A549 (cell line): Measurements from ENCODE around the gene ALKBH1. TPM values are rescaled to one million over a fixed set of nuclear protein-coding genes. Genes with fewer than 3 reads are reported as not detected.

Experiments used
- ATAC-seq, 2 experiments: fragments of 200-7000 bp in 1 of 2; fragments of >200 bp in 1 of 2; cut with Nextera tagmentation in 1 of 2; cut with Tn5 transposase in 1 of 2; 3 replicates each; pipeline versions ENCODE4 v1.8.0 to v1.9.1; 2018 to 2020; ENCODE audit warnings: mild to moderate bottlenecking in 1 of 2, moderate library complexity in 1 of 2
- CTCF ChIA-PET: fragments of 300-600 bp; sonication (Branson Sonifier 250); formaldehyde crosslinking; extraction: SDS; loops from one replicate; lab custom pipeline; 2021; ENCODE audit warnings: antibody characterized with exemption, inconsistent platforms; lab: Yijun Ruan, JAX
- POLR2A ChIA-PET: fragments of 350-600 bp; formaldehyde crosslinking; extraction: SDS; loops from one replicate; lab custom pipeline; 2021; ENCODE audit warnings: antibody characterized with exemption, inconsistent platforms; lab: Yijun Ruan, JAX
- DNase-seq, 2 experiments: peaks; one replicate each; pipeline versions ENCODE4 v3.0.0 to v3.0.0-alpha.2; 2011 to 2016; ENCODE audit warnings: low read depth in 1 of 2, low spot score in 1 of 2
- FAIRE-seq: peaks from 2 replicates; lab custom pipeline; 2011; peaks lifted over from hg19 to GRCh38; lab: Jason Lieb, UNC
- H3K27ac ChIP-seq, 2 experiments: fragments of >200 bp; sonication (Bioruptor Twin); formaldehyde crosslinking; 3 replicates each; pipeline ENCODE4 v1.5.1; 2016 to 2017
- H3K4me1 ChIP-seq: fragments of >200 bp; sonication (Bioruptor Twin); formaldehyde crosslinking; 3 replicates; pipeline ENCODE4 v1.6.1; 2016
- H3K4me2 ChIP-seq: fragments of >200 bp; sonication (Bioruptor Twin); formaldehyde crosslinking; 3 replicates; pipeline ENCODE4 v1.6.1; 2016
- H3K4me3 ChIP-seq: fragments of >200 bp; sonication (Bioruptor Twin); formaldehyde crosslinking; 3 replicates; pipeline ENCODE4 v1.5.1; 2016
- H3K9me3 ChIP-seq: fragments of >200 bp; sonication (Bioruptor Twin); formaldehyde crosslinking; 3 replicates; pipeline ENCODE4 v1.6.1; 2016
- CBX2 ChIP-seq: fragments of 200-600 bp; sonication (generic); IDR thresholded peaks from 2 replicates; pipeline ENCODE4 v1.6.1; 2016; ENCODE audit warnings: low read depth, mild to moderate bottlenecking, borderline replicate concordance
- EHMT2 ChIP-seq: fragments of 200-600 bp; sonication (generic); IDR thresholded peaks from 2 replicates; pipeline ENCODE4 v1.6.1; 2016; ENCODE audit warnings: antibody characterized with exemption, low read depth, mild to moderate bottlenecking, moderate library complexity
- FOSB ChIP-seq: fragments of 250-450 bp; sonication (Bioruptor Pico); IDR thresholded peaks from 2 replicates; pipeline ENCODE4 v1.5.0; 2020; ENCODE audit warnings: mild to moderate bottlenecking, moderate library complexity
- GATA3 ChIP-seq: IDR thresholded peaks from 2 replicates; pipeline ENCODE4 v1.6.1; 2012; ENCODE audit warnings: borderline replicate concordance
- HEYL ChIP-seq: fragments of 250-450 bp; sonication (Bioruptor Pico); IDR thresholded peaks from 2 replicates; pipeline ENCODE4 v1.8.0; 2021; ENCODE audit warnings: mild to moderate bottlenecking, moderate library complexity
- HOXB13 ChIP-seq: fragments of 250-450 bp; sonication (Bioruptor Pico); IDR thresholded peaks from 2 replicates; pipeline ENCODE4 v1.5.0; 2020; ENCODE audit warnings: low read depth, mild to moderate bottlenecking, moderate library complexity
- HOXB5 ChIP-seq: fragments of 250-450 bp; sonication (Bioruptor Pico); IDR thresholded peaks from 2 replicates; pipeline ENCODE4 v1.5.0; 2020; ENCODE audit warnings: mild to moderate bottlenecking, moderate library complexity
- JUN ChIP-seq, 2 experiments: fragments of >200 bp; sonication (Bioruptor Twin); formaldehyde crosslinking; IDR thresholded peaks; 2 replicates in 1 of 2; 3 replicates in 1 of 2; pipeline ENCODE4 v1.6.1; 2016 to 2017
- KDM5A ChIP-seq: fragments of 200-600 bp; sonication (generic); IDR thresholded peaks from 2 replicates; pipeline ENCODE4 v1.6.1; 2016; ENCODE audit warnings: antibody characterized with exemption, mild to moderate bottlenecking
- MAZ ChIP-seq: fragments of 150-350 bp; IDR thresholded peaks from 2 replicates; pipeline ENCODE4 v1.6.1; 2014; ENCODE audit warnings: antibody characterized with exemption, low read depth, low read length, borderline replicate concordance
- NPAS2 ChIP-seq: fragments of 250-450 bp; sonication (Bioruptor Pico); IDR thresholded peaks from 2 replicates; pipeline ENCODE4 v1.8.0; 2022; ENCODE audit warnings: mild to moderate bottlenecking, moderate library complexity, borderline replicate concordance
- NR3C1 ChIP-seq: fragments of >200 bp; sonication (Bioruptor Twin); formaldehyde crosslinking; IDR thresholded peaks from 3 replicates; pipeline ENCODE4 v1.6.1; 2017
- PHF8 ChIP-seq: fragments of 200-600 bp; sonication (generic); IDR thresholded peaks from 2 replicates; pipeline ENCODE4 v1.6.1; 2016; ENCODE audit warnings: low read depth, mild to moderate bottlenecking, antibody characterized with exemption, moderate library complexity, borderline replicate concordance
- RAD21 ChIP-seq, 2 experiments: fragments of >200 bp in 1 of 2; sonication (Bioruptor Twin) in 1 of 2; formaldehyde crosslinking in 1 of 2; IDR thresholded peaks in 1 of 2; conservative IDR thresholded peaks in 1 of 2; 2 replicates in 1 of 2; 3 replicates in 1 of 2; pipeline ENCODE4 v1.6.1; 2012 to 2018; ENCODE audit warnings: inconsistent platforms in 1 of 2
- RCOR1 ChIP-seq: fragments of 150-350 bp; IDR thresholded peaks from 2 replicates; pipeline ENCODE4 v1.6.1; 2014; ENCODE audit warnings: antibody characterized with exemption, low read length, low read depth
- RNF2 ChIP-seq: fragments of 200-600 bp; sonication (generic); IDR thresholded peaks from 2 replicates; pipeline ENCODE4 v1.6.1; 2016; ENCODE audit warnings: low read depth, mild to moderate bottlenecking, antibody characterized with exemption, moderate library complexity, borderline replicate concordance
- TP53 ChIP-seq: fragments of 250-450 bp; sonication (Bioruptor Pico); IDR thresholded peaks from 2 replicates; pipeline ENCODE4 v1.5.0; 2021; ENCODE audit warnings: mild to moderate bottlenecking, moderate library complexity
- WGBS: methylation state at CpG from one replicate; pipeline ENCODE4 v1.1.6; 2017; ENCODE audit errors: missing lambda C conversion rate; 5-methylcytosine and 5-hydroxymethylcytosine counted together
- polyA plus RNA-seq, 4 experiments: library from polyadenylated mRNA; depleted of rRNA in 3 of 4; stranded (reverse); fragments of >200 nt; fragmentation: RNase III in 1 of 4; extraction: RNeasy Plus Mini Kit Qiagen cat#74134 plus additional on column Dnase treatment in 1 of 4; gene quantifications; 2 replicates in 3 of 4; 3 replicates in 1 of 4; pipeline ENCODE4 v1.2.3, GENCODE V29; 2011 to 2017
- TF ChIP-seq, protein P1 (sequence below): IDR thresholded peaks from 2 replicates; pipeline ENCODE4 v1.6.1; 2012; ENCODE audit warnings: low read depth, borderline replicate concordance
- TF ChIP-seq, protein P2 (sequence below): IDR thresholded peaks from 2 replicates; pipeline ENCODE4 v1.6.1; 2012
- TF ChIP-seq, protein P3 (sequence below): fragments of 450-650 bp; IDR thresholded peaks from 2 replicates; pipeline ENCODE4 v1.6.1; 2014; ENCODE audit warnings: antibody characterized with exemption
- TF ChIP-seq, protein P4 (sequence below): fragments of 200-600 bp; sonication (generic); IDR thresholded peaks from 2 replicates; pipeline ENCODE4 v1.6.1; 2016; ENCODE audit warnings: antibody characterized with exemption, mild to moderate bottlenecking, moderate library complexity
- TF ChIP-seq, protein P5 (sequence below): IDR thresholded peaks from 2 replicates; pipeline ENCODE4 v1.6.1; 2012

Gene ALKBH1
- polyA plus RNA-seq, 2 of the 4 experiments (the other 2 are of a cell fraction), result 11.9 to 24.1 TPM

DNA sequence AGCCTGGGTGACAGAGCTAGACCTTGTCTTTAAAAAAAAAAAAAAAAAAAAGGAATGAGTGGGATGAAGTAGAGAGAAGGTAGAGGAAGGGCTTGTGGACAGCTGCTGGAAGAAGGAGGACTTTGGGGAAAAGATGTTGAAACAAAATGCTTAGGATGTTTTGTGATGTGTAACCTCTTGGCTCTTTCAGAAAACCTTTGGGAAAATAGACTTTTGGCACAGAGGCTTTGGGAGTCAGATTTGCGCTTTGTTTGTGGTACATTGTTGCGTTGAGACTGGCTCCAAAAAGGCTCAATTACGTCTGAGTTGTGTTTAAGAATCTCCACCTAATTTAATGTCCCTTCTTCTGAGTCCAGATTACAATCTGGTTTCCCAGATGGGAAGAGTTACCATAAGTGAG, 58.5 kb downstream of the ALKBH1 start (continued):
- TF ChIP-seq, protein P1, sequence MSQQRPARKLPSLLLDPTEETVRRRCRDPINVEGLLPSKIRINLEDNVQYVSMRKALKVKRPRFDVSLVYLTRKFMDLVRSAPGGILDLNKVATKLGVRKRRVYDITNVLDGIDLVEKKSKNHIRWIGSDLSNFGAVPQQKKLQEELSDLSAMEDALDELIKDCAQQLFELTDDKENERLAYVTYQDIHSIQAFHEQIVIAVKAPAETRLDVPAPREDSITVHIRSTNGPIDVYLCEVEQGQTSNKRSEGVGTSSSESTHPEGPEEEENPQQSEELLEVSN, result no peak
- TF ChIP-seq RCOR1, result no peak

DNA sequence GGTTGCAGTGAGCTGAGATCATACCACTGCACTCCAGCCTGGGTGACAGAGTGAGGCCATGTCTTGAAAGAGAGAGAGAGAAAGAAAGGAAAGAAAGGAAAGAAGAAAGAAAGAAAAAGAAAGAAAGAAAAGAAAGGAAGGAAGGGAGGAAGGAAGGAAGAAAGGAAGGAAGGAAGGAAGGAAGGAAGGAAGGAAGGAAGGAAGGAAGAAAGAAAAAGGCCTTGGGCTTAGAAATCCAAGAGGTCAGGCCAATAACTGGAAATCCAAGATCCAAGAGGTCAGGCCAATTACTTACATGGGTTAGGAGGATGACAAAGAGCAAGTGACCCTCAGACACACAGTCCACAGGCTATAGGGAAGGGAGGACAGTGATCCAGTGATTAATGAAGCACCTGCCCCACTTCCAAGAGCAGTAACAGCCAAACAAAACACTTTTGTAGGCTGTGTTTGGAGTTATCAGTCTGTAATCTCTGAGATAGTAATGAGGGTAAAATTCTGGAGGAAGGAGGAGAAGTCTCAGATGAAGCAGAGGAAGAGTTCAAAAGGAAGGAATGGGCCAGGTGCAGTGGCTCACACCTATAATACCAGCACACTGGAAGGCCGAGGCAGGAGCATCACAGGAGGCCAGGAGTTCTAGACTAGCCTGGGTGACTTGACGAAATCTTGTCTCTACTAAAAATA, 59.2 kb downstream of the ALKBH1 start:
- no peaks in the 10 kb centered on the region for H3K9me3 ChIP-seq
- no peak overlapping the region for H3K4me2 ChIP-seq
- no peak for DNase-seq
- H3K27ac ChIP-seq, result no peak overlapping the region
- TF ChIP-seq, protein P2, sequence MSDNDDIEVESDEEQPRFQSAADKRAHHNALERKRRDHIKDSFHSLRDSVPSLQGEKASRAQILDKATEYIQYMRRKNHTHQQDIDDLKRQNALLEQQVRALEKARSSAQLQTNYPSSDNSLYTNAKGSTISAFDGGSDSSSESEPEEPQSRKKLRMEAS, result no peak
- no peak for FAIRE-seq
- no peak for ATAC-seq
- CTCF ChIA-PET, result interaction anchor here (1.1 kb wide), 1 partner anchor 31 kb away, joined by 5 read pairs; no protein-coding TSS in a partner anchor
- H3K4me1 ChIP-seq, result no peaks in the 10 kb centered on the region
- 0% methylated on average over 2 of the region's 2 CpGs for WGBS
- POLR2A ChIA-PET, result no interaction called here
- H3K4me3 ChIP-seq, result no peak overlapping the region

DNA sequence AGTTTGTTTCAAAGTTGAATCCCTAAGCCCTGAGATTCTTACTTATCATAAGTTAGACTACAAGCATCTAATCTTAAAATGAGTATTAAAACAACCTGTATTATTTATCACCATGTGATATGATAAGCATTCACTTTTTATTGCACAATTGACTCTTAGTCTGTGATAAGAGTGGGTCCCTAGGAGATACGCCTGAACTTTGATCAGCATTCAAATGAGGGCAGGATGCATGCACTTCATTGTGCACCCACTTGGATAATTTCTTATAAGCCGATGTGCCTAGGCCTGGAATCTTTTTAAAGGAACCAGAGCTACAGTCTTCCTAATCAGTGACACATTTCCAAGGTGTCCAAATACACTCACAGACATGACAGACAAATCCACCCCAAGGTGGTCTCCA, 60.0 kb downstream of the ALKBH1 start:
- no peak overlapping the region for H3K4me2 ChIP-seq
- no peak for DNase-seq
- WGBS, result 45% methylated on average over 2 of the region's 2 CpGs
- H3K27ac ChIP-seq, result no peak overlapping the region
- H3K9me3 ChIP-seq, result no peaks in the 10 kb centered on the region
- POLR2A ChIA-PET, result no interaction called here
- H3K4me3 ChIP-seq, result no peak overlapping the region
- no peak for FAIRE-seq
- no peaks in the 10 kb centered on the region for H3K4me1 ChIP-seq
- TF ChIP-seq JUN (IDR thresholded peaks at IDR 0.05) (no peak), MAZ (no peak), CBX2 (no peak), HEYL (CRISPR knock-in tag) (no peak), HOXB5 (CRISPR knock-in tag) (no peak), GATA3 (no peak), RAD21 (conservative IDR thresholded peaks at IDR 0.05 in 1 of 2, IDR thresholded peaks at IDR 0.05 in 1 of 2) (no peak)
- TF ChIP-seq, protein P3, sequence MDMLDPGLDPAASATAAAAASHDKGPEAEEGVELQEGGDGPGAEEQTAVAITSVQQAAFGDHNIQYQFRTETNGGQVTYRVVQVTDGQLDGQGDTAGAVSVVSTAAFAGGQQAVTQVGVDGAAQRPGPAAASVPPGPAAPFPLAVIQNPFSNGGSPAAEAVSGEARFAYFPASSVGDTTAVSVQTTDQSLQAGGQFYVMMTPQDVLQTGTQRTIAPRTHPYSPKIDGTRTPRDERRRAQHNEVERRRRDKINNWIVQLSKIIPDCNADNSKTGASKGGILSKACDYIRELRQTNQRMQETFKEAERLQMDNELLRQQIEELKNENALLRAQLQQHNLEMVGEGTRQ, result no peak
- CTCF ChIA-PET, result interaction anchor here (1.1 kb wide), 1 partner anchor 30 kb away, joined by 5 read pairs; no protein-coding TSS in a partner anchor
- no peak for ATAC-seq

DNA sequence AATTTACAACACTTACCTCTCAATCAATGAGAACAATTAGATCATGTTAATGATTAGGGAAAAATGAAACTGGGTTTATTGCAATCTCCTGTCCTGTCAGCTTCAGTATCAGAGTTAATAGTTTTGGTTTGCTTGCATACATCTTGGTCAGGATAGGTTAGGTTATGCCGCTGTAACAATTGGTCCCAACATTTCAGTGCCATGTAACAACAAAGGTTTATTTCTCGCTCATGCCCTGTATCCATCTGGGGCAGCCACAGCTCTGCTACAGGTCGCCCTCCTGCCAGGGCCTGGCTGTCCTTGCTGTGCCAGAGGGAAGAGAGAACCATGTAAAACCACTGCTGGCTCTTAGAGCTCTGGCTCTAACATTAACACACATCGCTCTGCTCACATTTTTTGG, 60.9 kb downstream of the ALKBH1 start:
- no peak overlapping the region for H3K4me2 ChIP-seq
- ChIA-PET CTCF (interaction anchor here (1.2 kb wide), 1 partner anchor 8 kb away, joined by 9 read pairs; no protein-coding TSS in a partner anchor), POLR2A (no interaction called here)
- DNase-seq (no peak), FAIRE-seq (no peak), ATAC-seq (no peak)
- H3K9me3 ChIP-seq, result no peaks in the 10 kb centered on the region
- no peak overlapping the region for H3K4me3 ChIP-seq
- no peaks in the 10 kb centered on the region for H3K4me1 ChIP-seq
- TF ChIP-seq KDM5A (no peak), PHF8 (no peak), NR3C1 (no peak), CBX2 (no peak), HOXB13 (CRISPR knock-in tag) (no peak), NPAS2 (CRISPR knock-in tag) (no peak), RNF2 (no peak), FOSB (CRISPR knock-in tag) (no peak), MAZ (no peak), EHMT2 (no peak), TP53 (CRISPR knock-in tag) (no peak), HEYL (CRISPR knock-in tag) (no peak)
- TF ChIP-seq, protein P4, sequence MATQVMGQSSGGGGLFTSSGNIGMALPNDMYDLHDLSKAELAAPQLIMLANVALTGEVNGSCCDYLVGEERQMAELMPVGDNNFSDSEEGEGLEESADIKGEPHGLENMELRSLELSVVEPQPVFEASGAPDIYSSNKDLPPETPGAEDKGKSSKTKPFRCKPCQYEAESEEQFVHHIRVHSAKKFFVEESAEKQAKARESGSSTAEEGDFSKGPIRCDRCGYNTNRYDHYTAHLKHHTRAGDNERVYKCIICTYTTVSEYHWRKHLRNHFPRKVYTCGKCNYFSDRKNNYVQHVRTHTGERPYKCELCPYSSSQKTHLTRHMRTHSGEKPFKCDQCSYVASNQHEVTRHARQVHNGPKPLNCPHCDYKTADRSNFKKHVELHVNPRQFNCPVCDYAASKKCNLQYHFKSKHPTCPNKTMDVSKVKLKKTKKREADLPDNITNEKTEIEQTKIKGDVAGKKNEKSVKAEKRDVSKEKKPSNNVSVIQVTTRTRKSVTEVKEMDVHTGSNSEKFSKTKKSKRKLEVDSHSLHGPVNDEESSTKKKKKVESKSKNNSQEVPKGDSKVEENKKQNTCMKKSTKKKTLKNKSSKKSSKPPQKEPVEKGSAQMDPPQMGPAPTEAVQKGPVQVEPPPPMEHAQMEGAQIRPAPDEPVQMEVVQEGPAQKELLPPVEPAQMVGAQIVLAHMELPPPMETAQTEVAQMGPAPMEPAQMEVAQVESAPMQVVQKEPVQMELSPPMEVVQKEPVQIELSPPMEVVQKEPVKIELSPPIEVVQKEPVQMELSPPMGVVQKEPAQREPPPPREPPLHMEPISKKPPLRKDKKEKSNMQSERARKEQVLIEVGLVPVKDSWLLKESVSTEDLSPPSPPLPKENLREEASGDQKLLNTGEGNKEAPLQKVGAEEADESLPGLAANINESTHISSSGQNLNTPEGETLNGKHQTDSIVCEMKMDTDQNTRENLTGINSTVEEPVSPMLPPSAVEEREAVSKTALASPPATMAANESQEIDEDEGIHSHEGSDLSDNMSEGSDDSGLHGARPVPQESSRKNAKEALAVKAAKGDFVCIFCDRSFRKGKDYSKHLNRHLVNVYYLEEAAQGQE, result no peak
- TF ChIP-seq, protein P2, result no peak
- TF ChIP-seq, protein P5, sequence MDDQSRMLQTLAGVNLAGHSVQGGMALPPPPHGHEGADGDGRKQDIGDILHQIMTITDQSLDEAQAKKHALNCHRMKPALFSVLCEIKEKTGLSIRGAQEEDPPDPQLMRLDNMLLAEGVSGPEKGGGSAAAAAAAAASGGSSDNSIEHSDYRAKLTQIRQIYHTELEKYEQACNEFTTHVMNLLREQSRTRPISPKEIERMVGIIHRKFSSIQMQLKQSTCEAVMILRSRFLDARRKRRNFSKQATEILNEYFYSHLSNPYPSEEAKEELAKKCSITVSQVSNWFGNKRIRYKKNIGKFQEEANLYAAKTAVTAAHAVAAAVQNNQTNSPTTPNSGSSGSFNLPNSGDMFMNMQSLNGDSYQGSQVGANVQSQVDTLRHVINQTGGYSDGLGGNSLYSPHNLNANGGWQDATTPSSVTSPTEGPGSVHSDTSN, result no peak
- no peak overlapping the region for H3K27ac ChIP-seq
- 59% methylated on average over 4 of the region's 4 CpGs for WGBS
